Activated CD8-positive, alpha-beta memory T cell treated with anti-CD3 and anti-CD28 coated beads, Interleukin-2, amount 50 U/mL, for 1 hour (primary cell): ENCODE results near the gene ACY1.

Source experiments
- DNase-seq: peaks from one replicate; pipeline ENCODE4 v3.0.0-alpha.2; 2020; ENCODE audit errors: extremely low read depth

Gene ACY1

GRCh38 chr3:52005571-52005986 lies 22.2 kb downstream of the ACY1 start:
- DNase-seq = no peak

GRCh38 chr3:52006017-52006819 lies 22.9 kb downstream of the ACY1 start:
- DNase-seq = no peak

GRCh38 chr3:52006820-52007133 lies 23.4 kb downstream of the ACY1 start:
- DNase-seq = no peak

- no peak for DNase-seq
Measured at GRCh38 chr3:52007291-52007690, 24.0 kb downstream of the ACY1 start.

GRCh38 chr3:52010431-52010830 lies 27.1 kb downstream of the ACY1 start:
- no peak for DNase-seq

GRCh38 chr3:52012699-52013098 lies 29.4 kb downstream of the ACY1 start:
- no peak for DNase-seq

GRCh38 chr3:52013802-52014598 lies 30.7 kb downstream of the ACY1 start:
- DNase-seq = no peak

GRCh38 chr3:52014613-52015012 lies 31.3 kb downstream of the ACY1 start:
- DNase-seq = no peak

- no peak for DNase-seq
Measured at GRCh38 chr3:52015438-52016228, 32.3 kb downstream of the ACY1 start.

GRCh38 chr3:52017586-52017985 lies 34.3 kb downstream of the ACY1 start:
- no peak for DNase-seq

- DNase-seq = no peak
Measured at GRCh38 chr3:52018319-52019000, 35.1 kb downstream of the ACY1 start.

GRCh38 chr3:52019352-52020080 lies 36.2 kb downstream of the ACY1 start:
- no peak for DNase-seq

- DNase-seq = no peak
Measured at GRCh38 chr3:52020796-52021195, 37.5 kb downstream of the ACY1 start.

- DNase-seq = no peak
Measured at GRCh38 chr3:52021489-52022268, 38.3 kb downstream of the ACY1 start.

GRCh38 chr3:52022323-52023100 lies 39.2 kb downstream of the ACY1 start:
- no peak for DNase-seq

- DNase-seq = no peak
Measured at GRCh38 chr3:52023101-52023770, 39.9 kb downstream of the ACY1 start.

GRCh38 chr3:52023860-52024764 lies 40.8 kb downstream of the ACY1 start:
- no peak for DNase-seq
